ENCODE data around the gene CEACAM21. TPM values are rescaled to one million over a fixed set of nuclear protein-coding genes. Genes with fewer than 3 reads are reported as not detected.

Gene CEACAM21
- total RNA-seq, 1 experiment from 2014 or later: not detected

- peaks cover 17% of the 10 kb centered on the region for H3K27me3 Mint-ChIP-seq (ENCODE audit: insufficient read depth, unreplicated experiment)
- H3K36me3 Mint-ChIP-seq (ENCODE audit: insufficient read depth, unreplicated experiment): peaks cover 7% of the 10 kb centered on the region
- no peak overlapping the region for H3K27ac Mint-ChIP-seq (ENCODE audit: low read depth, unreplicated experiment)
- no peak for TF ChIP-seq CTCF (IDR thresholded peaks at IDR 0.05; ENCODE audit: unreplicated experiment)
- BruUV-seq (replicated peaks): no TSS peak
- ChIA-PET CTCF (interaction anchor here (1.2 kb wide), 1 partner anchor 85 kb away, joined by 3 read pairs; no protein-coding TSS in a partner anchor), POLR2A (no interaction called here)
- peaks cover 13% of the 10 kb centered on the region for H3K4me1 Mint-ChIP-seq (ENCODE audit: insufficient read depth, unreplicated experiment)
- no peaks in the 10 kb centered on the region for H3K9me3 Mint-ChIP-seq (ENCODE audit: unreplicated experiment)
- no peak for DNase-seq (ENCODE audit: unreplicated experiment)
- H3K4me3 Mint-ChIP-seq (ENCODE audit: unreplicated experiment): no peak overlapping the region
- intact Hi-C loops (cut with micrococcal nuclease): no loop called here
These were observed 42.2 kb upstream of the CEACAM21 start for GRCh38 chr19:41533671-41534215.

- CTCF ChIA-PET: no interaction called here
These were observed 40.8 kb upstream of the CEACAM21 start for GRCh38 chr19:41535029-41535622.

GRCh38 chr19:41537789-41538188 lies 38.2 kb upstream of the CEACAM21 start:
- intact Hi-C loops (cut with micrococcal nuclease): loop anchor here (1.0 kb wide), 1 partner anchor 88 kb away; no protein-coding TSS in a partner anchor
- CTCF ChIA-PET: interaction anchor here (0.7 to 1.0 kb wide), 3 partner anchors 9 to 221 kb away, joined by 3 to 4 read pairs (median 3); no protein-coding TSS in a partner anchor
- POLR2A ChIA-PET: no interaction called here
- Mint-ChIP-seq H3K4me1 (ENCODE audit: insufficient read depth, unreplicated experiment) (no peaks in the 10 kb centered on the region), H3K27me3 (ENCODE audit: insufficient read depth, unreplicated experiment) (peaks cover 47% of the 10 kb centered on the region), H3K27ac (ENCODE audit: low read depth, unreplicated experiment) (no peak overlapping the region), H3K36me3 (ENCODE audit: insufficient read depth, unreplicated experiment) (no peaks in the 10 kb centered on the region), H3K9me3 (ENCODE audit: unreplicated experiment) (no peaks in the 10 kb centered on the region), H3K4me3 (ENCODE audit: unreplicated experiment) (no peak overlapping the region)
- peak; percentile 47 for TF ChIP-seq CTCF (IDR thresholded peaks at IDR 0.05; ENCODE audit: unreplicated experiment)
- DNase-seq (ENCODE audit: unreplicated experiment): peak; percentile 49
- no TSS peak for BruUV-seq (replicated peaks)

More at GRCh38 chr19:41535029-41535622, 40.8 kb upstream of the CEACAM21 start:
- no TSS peak for BruUV-seq (replicated peaks)
- H3K27me3 Mint-ChIP-seq (ENCODE audit: insufficient read depth, unreplicated experiment): peaks cover 30% of the 10 kb centered on the region
- H3K4me1 Mint-ChIP-seq (ENCODE audit: insufficient read depth, unreplicated experiment): peaks cover 13% of the 10 kb centered on the region
- TF ChIP-seq CTCF (IDR thresholded peaks at IDR 0.05; ENCODE audit: unreplicated experiment): no peak
- no peak overlapping the region for H3K27ac Mint-ChIP-seq (ENCODE audit: low read depth, unreplicated experiment)
- POLR2A ChIA-PET: interaction anchor here (0.6 to 1.0 kb wide), 2 partner anchors 13 to 514 kb away, joined by 3 to 5 read pairs; no protein-coding TSS in a partner anchor
- no peaks in the 10 kb centered on the region for H3K9me3 Mint-ChIP-seq (ENCODE audit: unreplicated experiment)
- H3K4me3 Mint-ChIP-seq (ENCODE audit: unreplicated experiment): no peak overlapping the region
- no peak for DNase-seq (ENCODE audit: unreplicated experiment)
- H3K36me3 Mint-ChIP-seq (ENCODE audit: insufficient read depth, unreplicated experiment): peaks cover 4% of the 10 kb centered on the region
- intact Hi-C loops (cut with micrococcal nuclease): no loop called here

GRCh38 chr19:41540041-41540695 lies 35.8 kb upstream of the CEACAM21 start:
- TF ChIP-seq CTCF (IDR thresholded peaks at IDR 0.05; ENCODE audit: unreplicated experiment): no peak
- Mint-ChIP-seq H3K27ac (ENCODE audit: low read depth, unreplicated experiment) (no peak overlapping the region), H3K36me3 (ENCODE audit: insufficient read depth, unreplicated experiment) (no peaks in the 10 kb centered on the region), H3K4me3 (ENCODE audit: unreplicated experiment) (no peak overlapping the region), H3K4me1 (ENCODE audit: insufficient read depth, unreplicated experiment) (no peaks in the 10 kb centered on the region), H3K27me3 (ENCODE audit: insufficient read depth, unreplicated experiment) (peaks cover 65% of the 10 kb centered on the region), H3K9me3 (ENCODE audit: unreplicated experiment) (no peaks in the 10 kb centered on the region)
- BruUV-seq (replicated peaks): no TSS peak
- CTCF ChIA-PET: interaction anchor here (0.5 to 1.0 kb wide), 3 partner anchors 9 to 160 kb away, joined by 3 to 4 read pairs (median 3); no protein-coding TSS in a partner anchor
- DNase-seq (ENCODE audit: unreplicated experiment): no peak
- intact Hi-C loops (cut with micrococcal nuclease): no loop called here
- POLR2A ChIA-PET: interaction anchor here (2.0 kb wide), 1 partner anchor 8 kb away, joined by 4 read pairs; no protein-coding TSS in a partner anchor
